SIG-M5 treated with dmso at 0.1 percent for 504 hours (cell line): ENCODE data around the gene PFN3.
A peak's percentile ranks its signal among the peaks of the same experiment; 100 is the strongest.
"Not testable (repeated sequence)": the region's sequence is repeated elsewhere in the genome, so short reads cannot be mapped to it uniquely, and the experiment has no call there.

Source experiments
- DNase-seq: peaks from one replicate; lab custom pipeline; 2025; ENCODE audit not compliant: unreplicated experiment; lab: John Stamatoyannopoulos, UW

Gene PFN3

GRCh38 chr5:177375516-177375915 is 24.9 kb downstream of the PFN3 start:
- DNase-seq, result not testable (repeated sequence)

DNA sequence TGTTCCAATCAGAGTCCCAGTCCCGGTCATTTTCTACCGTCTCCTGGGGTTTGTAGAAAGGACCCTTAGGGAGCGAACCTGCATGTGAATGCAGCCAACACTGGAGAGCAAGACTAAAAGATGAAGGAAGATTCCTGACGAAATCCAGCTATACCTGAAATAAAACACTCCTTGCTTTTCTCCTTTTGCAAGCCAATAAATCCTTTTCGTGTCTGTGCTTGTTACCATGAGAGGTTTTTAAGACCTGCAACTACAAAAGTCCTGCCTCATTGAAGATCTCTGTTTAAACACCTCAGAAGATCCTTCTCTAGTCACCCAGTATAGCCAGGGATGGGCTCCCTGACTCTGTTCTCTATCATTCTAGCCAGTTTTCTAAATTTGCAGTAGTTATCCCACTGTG is 26.2 kb downstream of the PFN3 start:
- DNase-seq, result no peak

DNA sequence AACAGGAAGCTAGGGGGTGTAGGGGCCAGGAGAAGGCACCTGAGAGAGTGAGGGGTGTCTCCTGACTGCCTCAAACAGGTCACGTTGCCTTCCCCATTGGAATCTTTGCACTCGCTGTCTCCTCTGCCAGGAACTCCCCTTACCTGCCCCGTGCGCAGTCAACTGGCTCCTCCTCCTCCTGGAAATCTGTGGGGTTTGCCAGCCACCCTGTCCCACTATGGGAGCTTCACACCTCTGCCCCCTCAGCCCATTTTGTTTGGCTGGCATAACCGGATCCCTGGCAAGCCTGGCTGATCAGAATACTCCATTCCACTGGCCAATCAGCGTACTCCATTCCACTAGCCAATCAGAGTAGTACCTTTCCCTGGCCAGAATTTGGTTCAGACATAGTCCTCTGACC is 26.7 kb downstream of the PFN3 start:
- DNase-seq, result no peak

DNA sequence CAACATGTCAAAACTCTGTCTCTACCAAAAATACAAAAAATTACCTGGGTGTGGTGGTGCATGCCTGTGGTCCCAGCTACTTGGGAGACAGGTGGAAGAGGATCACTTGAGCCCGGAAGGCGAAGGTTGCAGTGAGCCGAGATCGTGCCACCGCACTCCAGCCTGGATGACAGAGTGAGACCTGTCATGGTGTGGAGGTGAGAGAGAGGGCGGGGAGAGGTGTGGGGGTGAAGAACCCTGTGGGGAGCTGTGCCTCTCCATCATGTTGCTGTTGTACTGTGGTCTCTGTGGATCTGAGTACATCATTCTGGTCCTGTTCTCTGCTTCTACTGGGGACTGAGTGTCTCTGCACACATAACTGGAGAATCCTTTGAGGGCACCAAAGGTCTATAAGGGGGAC is 27.6 kb downstream of the PFN3 start:
- DNase-seq, result no peak

DNA sequence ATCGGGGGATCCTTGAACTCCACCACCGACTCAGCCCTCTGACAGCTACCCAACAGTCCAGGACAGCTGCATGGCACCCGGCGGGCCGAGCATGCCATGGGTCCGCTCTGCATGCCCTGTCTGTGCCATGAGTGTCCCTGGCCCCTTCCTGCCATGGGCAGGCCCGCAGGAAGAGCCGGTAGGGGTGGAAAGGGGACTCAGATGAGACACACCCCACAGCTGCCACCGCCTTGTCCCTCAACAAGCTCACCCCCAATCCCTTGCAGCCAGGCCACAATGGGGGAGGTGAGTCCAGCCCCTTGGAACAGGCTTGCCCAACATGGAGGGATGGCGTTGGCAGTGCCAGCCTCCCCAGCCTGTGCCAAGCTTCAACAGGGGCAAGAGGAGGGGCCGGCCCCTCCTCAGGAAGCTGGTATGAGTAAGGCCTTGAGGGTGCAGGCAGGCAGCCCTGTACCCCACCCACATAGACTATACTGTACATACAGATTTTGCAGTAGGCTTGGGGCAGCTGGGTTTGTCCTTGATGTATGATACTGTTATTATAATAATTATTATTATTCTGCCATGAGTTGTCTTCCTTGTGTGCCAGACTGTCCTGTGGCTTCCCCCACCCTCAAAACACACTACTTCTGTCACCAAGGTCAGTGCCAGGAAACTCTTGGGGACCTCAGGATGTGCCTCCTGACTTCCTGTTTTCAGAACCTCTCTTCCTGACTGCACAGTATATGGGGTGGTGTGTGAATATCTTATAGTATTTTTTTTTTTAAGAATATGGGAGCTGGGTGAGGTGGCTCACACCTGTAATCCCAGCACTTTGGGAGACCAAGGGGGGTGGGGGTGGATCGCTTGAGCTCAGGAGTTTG is 28.2 kb downstream of the PFN3 start:
- DNase-seq, result peak; percentile 36

GRCh38 chr5:177371120-177372033 is 29.1 kb downstream of the PFN3 start:
- DNase-seq, result no peak

GRCh38 chr5:177370488-177371119 is 29.9 kb downstream of the PFN3 start:
- peak; percentile 58 for DNase-seq

DNA sequence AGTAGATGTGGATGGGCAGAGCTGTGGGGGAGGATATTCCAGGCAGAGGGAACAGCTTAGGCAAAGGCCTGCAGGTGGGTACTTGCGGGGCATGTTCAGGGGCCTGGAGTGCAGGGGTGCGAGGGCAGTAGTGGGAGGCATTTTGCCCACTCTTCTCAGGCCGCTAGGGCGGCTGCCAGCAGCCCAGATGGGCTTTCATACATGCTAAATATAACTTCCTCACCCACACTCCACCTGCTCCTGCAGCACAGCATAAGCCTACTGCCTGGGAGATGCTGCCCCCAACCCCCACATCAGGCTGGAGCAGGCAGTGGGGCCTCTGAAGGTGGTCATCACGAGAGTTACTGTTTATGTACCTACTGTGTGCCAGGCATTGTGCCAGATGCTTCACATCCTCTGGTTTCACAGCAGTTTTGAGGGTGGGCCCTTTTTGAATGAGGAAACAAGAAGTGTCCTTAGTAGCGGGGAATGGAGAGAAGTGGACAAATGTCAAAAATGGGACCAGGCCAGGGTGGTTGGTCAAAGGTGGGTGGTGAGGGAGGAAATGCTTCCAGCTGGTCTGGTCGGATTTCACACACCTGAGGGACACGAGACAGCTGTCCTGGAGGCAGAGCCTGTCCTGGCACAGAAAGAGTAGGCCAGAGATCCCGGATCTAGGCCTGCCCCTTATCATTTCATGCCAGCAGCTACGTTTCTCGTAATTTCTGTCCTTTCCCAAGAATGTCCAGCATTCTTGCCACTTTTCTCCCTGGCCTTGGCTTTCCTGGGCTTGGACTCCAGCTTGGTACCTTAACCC is 30.6 kb downstream of the PFN3 start:
- no peak for DNase-seq

DNA sequence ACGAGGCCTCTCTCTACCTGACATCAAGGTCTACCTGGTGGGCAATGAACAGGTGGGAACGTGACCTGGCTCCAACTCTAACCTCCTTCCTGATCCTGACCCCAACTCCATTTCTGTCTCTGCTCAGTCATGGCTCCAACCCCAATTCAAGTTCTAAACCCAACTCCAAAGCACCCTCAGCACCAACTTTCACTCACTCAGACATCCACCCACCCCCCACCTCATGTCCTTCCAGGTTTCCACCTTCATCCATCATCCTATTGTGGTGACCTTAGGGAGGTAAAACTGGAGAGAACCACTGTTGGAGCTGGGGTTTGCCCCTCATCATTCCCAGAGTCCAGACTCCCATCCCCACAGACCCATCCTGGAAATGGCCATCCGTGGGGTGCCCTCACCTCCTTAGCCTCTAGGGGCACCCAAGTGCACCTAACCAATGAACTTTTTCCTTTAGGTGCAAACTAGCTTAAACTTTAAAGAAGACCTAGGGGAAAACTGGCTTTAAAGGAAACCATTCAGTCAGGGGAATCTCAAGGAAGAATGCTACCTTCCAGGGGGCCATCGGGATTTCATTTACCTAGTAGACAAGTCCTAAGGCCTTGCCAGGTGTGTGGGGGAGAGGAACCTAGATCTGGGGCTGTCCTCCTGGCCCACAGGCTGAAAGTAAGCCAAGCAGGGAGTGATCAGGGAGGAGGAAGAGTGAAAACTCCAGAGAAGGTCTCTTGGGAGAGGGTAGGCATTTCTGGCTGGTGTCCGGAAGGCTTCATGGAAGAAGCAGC is 31.4 kb downstream of the PFN3 start:
- DNase-seq, result peak; percentile 43

DNA sequence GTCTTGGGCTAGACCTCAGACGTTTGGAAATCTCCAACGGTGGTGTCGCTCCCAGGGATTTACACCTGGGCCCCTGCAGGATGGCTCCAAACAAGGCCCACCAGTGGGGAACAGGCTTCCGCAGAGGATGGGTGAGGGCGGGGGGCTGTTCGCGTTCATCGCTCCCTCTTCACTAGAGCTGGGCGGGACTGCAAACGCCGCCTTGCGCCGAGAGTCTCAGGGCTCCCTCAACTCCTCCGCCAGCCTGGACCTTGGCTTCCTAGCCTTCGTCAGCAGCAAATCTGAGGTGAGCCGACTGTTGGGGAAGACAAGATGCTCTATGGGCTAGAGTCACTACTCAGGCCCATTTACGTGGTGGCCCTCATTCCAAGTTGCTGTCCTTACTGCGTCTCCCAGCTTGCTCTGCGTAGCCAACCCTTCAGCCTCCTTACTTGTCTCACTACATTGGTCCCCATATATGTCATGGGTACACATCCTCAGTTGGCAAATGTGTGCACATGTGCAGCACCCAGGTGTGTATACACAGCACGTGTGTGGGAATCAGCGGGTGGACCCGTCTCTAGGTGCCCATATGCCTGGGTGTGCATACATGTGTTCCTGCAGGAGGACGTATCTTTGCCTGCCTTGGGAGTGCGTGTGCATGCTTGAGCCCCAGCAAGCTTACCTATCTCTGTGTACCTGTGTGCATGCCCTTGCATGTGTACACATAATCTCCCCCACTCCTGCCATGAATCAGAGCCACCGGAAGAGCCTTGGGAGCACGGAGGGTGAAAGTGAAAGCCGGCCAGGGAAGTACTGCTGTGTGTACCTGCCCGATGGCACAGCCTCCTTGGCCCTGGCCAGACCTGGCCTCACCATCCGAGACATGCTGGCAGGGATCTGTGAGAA is 32.2 kb downstream of the PFN3 start:
- DNase-seq, result no peak

DNA sequence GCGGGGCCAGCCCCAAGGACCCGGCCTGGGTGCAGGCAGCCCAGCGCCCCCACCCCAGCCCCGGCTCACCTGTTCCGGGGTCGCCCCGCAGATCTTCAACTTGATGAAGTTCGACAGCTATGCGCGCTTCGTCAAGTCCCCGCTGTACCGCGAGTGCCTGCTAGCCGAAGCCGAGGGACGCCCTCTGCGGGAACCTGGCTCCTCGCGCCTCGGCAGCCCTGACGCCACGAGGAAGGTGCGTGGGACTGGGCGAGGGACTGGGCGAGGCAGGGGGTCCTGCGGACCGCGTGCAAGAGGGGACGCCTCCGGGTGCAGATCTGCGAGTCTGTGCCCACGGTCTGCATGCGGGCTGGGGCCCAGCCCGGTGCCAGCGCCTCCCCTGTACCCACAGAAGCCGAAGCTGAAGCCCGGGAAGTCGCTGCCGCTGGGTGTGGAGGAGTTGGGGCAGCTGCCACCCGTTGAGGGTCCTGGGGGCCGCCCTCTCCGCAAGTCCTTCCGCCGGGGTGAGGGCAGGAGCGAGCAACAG is 33.1 kb downstream of the PFN3 start:
- DNase-seq, result no peak

DNA sequence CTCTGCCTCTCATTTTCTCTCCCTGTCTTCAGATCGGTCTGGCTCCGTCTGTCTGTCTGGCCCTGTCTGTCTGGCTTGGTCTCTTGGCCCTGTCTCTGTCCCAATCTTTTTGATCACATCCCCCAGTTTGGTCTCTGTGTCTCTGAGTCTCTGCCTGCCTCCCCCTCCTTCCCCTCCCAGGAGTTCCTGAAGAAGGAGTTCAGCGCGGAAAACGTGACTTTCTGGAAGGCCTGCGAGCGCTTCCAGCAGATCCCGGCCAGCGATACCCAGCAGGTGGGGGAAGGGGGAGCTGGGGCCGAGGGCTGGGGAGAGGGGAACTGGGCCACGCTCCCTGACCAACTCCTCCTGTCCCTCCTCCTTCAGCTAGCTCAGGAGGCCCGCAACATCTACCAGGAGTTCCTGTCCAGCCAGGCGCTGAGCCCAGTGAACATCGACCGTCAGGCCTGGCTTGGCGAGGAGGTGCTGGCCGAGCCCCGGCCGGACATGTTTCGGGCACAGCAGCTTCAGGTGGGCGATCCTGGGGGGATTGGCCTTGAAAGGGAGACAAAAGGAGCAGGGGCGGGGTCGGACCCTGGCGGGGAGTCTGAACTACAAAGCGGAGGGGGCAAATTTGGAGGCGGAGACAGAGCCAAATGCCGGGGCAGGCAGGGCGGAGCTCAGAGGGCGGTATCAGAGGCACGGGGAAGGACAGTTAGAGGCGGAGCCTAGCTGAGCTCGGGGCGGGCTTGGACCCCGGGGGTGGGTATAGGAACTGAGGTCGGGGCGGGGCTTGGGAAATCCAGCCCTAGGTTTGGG is 33.7 kb downstream of the PFN3 start:
- no peak for DNase-seq

GRCh38 chr5:177365845-177366527 is 34.5 kb downstream of the PFN3 start:
- no peak for DNase-seq

- DNase-seq, result no peak
Measured at GRCh38 chr5:177364159-177364962, 36.1 kb downstream of the PFN3 start.

DNA sequence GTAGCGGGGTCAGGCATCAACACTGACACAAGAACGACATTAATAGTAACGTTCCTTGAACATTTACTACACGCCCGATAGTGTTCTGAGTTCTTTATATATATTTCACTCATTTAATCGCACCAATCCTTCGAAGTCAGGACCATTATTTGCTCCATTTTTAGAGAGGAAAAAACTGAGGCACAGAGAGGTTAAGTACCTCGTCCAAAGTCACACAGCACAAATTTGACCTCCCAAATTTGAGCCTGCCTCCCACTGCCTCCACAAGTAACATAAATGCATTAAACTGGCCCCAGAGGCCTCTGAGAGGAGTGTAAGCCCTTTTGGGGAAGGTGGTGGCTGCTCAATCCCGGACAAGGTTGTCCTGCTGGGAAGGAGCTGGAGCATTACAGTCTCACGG is 36.9 kb downstream of the PFN3 start:
- DNase-seq, result no peak
